Ectodermal cell (in vitro differentiated cells): ENCODE results near the gene CCDC85C. TPM values are rescaled to one million over a fixed set of nuclear protein-coding genes. Genes with fewer than 3 reads are reported as not detected.

Experiments used
- H3K27ac ChIP-seq: 2 replicates; pipeline ENCODE4 v1.7.0; 2013; ENCODE audit warnings: mild to moderate bottlenecking, low read depth, low read length; ENCODE audit not compliant: insufficient read depth, poor library complexity, severe bottlenecking
- H3K27me3 ChIP-seq: 2 replicates; pipeline ENCODE4 v1.7.0; 2013; ENCODE audit warnings: mild to moderate bottlenecking, low read length; ENCODE audit not compliant: insufficient read depth, control insufficient read depth, poor library complexity, severe bottlenecking
- H3K36me3 ChIP-seq: one replicate; pipeline ENCODE4 v1.7.0; 2013; ENCODE audit warnings: low read length; ENCODE audit not compliant: control insufficient read depth, insufficient read depth
- H3K4me1 ChIP-seq: one replicate; pipeline ENCODE4 v1.7.0; 2013; ENCODE audit warnings: low read length; ENCODE audit not compliant: control insufficient read depth, insufficient read depth
- H3K4me3 ChIP-seq: 2 replicates; pipeline ENCODE4 v1.7.0; 2013; ENCODE audit warnings: low read depth, low read length, control low read depth; ENCODE audit not compliant: insufficient read depth
- H3K9me3 ChIP-seq: 2 replicates; pipeline ENCODE4 v1.7.0; 2013; ENCODE audit warnings: mild to moderate bottlenecking, low read length, moderate library complexity; ENCODE audit not compliant: control insufficient read depth
- WGBS, 2 experiments: methylation state at CpG; one replicate each; pipeline ENCODE4 v1.1.7; 2013; ENCODE audit warnings: missing lambda C conversion rate in 2 of 2; 5-methylcytosine and 5-hydroxymethylcytosine counted together
- polyA plus RNA-seq, 4 experiments: library from polyadenylated mRNA; stranded (reverse); fragments of 50-300 nt; gene quantifications; one replicate each; pipeline ENCODE4 v1.2.3, GENCODE V29; 2013

Gene CCDC85C
- 67.5 TPM for polyA plus RNA-seq (2013, experiment 1 of 4)
- 71.2 TPM for polyA plus RNA-seq (2013, experiment 2 of 4)
- polyA plus RNA-seq (2013, experiment 3 of 4): 48.8 TPM
- 50.3 TPM for polyA plus RNA-seq (2013, experiment 4 of 4)

DNA sequence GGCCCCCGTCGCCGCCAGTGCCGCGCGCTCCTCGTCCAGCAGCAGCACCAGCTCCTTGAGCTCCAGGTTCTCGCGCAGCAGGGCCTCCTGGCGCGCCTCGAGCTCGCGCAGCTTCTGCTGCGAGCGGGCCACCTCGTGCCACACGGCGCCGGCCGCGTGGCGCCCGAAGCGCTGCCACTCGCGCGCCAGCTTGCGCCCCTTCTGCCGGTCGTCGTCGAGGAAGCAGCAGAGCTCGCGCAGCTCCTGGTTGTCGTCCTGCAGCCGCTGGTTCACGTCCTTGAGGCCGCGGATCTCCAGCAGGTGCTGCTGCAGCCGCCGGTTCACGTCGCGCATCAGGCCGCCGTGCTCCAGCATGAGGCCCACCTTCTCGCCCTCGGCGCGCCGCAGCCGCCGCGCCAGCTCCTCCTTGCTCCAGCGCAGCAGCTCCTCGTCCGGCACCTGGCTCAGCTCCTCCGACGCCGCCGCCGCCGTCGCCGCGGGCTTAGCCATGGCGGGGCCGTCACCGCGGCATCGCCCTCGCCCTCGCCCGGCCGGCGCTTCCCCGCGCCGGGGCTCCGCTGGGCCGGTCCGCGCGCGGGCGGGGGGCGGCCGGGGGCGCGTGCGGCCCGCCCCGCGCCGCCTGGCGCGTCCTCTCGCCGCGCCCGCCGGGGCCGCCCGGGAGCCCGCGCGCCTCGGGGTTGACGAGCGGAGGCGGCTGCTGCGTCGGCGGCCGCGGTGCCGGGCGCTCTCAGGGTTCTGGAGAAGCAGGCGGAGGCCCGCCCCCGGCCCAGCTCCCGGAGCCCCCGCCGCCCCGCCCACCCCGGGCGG lies at the start of gene CCDC85C:
Gene CCDC85C, minus strand, starts transcription at position 737 of the 807 bp plus-strand sequence. Its CDS starts 248 bp downstream, at position 489.
- peak within 1 kb of the TSS; percentile 81 for H3K4me3 ChIP-seq
- WGBS, 2 experiments: 0 to 1% methylated on average over 128 of the region's 128 CpGs
- H3K36me3 ChIP-seq: no peaks in the 10 kb centered on the region
- peaks cover 12% of the 10 kb centered on the region for H3K27me3 ChIP-seq
- H3K27ac ChIP-seq: peak within 1 kb of the TSS; percentile 96
- peaks cover 39% of the 10 kb centered on the region for H3K4me1 ChIP-seq
- no peaks in the 10 kb centered on the region for H3K9me3 ChIP-seq

DNA sequence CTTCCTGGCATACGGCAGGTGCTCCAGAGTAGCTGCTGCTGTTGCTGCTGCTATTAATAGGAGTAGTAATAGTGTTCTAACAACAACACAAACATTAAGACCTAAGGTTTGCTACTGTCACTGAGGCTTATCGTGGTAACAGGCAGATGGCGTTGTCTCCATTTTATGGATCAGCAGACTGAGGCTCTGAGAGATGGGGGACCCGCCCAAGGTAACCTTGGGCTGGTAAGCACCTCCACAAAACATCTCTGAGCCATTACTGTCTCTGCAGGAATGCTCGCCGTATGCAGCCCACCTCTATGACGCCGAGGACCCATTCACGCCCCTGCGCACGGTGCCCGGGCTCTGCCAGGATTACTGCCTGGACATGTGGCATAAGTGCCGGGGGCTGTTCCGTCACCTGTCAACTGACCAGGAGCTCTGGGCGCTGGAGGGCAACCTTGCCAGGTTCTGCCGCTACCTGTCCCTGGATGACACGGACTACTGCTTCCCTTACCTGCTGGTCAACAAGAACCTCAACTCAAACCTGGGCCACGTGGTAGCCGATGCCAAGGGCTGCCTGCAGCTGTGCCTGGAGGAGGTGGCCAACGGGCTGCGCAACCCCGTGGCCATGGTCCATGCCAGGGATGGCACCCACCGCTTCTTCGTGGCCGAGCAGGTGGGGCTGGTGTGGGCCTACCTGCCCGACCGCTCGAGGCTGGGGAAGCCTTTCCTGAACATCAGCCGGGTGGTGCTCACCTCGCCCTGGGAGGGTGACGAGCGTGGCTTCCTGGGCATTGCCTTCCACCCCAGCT lies 48.1 kb upstream of the CCDC85C start:
- Histone ChIP-seq H3K36me3 (no peaks in the 10 kb centered on the region), H3K4me3 (no peak overlapping the region), H3K4me1 (no peaks in the 10 kb centered on the region), H3K27me3 (no peaks in the 10 kb centered on the region), H3K27ac (no peak overlapping the region), H3K9me3 (no peaks in the 10 kb centered on the region)
- 96 to 97% methylated on average over 31 to 32 of the region's 32 CpGs for WGBS, 2 experiments

DNA sequence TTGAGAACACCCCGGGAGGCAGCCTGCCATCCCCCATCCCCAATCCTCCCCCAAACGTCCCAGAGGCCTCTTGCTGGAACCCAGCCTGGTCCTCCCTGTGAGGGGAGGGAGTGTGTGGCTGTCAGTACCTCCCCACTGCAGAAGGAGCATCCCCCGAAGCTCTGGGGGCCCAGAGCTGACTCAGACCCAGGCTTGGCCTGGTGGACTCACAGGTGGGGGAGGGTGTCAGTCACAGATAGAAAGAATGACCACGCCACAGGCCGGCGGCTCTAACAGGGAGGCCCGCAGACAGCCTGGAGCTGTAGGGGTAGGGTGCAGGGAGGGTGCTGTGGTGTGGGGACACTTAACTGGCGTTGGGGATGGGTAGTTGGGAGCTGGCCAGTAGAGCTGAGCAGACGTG lies 46.2 kb upstream of the CCDC85C start:
- Histone ChIP-seq H3K27ac (no peak overlapping the region), H3K4me3 (no peak overlapping the region), H3K4me1 (peaks cover 5% of the 10 kb centered on the region), H3K27me3 (peaks cover 10% of the 10 kb centered on the region), H3K9me3 (no peaks in the 10 kb centered on the region), H3K36me3 (no peaks in the 10 kb centered on the region)
- 86 to 87% methylated on average over 9 of the region's 9 CpGs for WGBS, 2 experiments

DNA sequence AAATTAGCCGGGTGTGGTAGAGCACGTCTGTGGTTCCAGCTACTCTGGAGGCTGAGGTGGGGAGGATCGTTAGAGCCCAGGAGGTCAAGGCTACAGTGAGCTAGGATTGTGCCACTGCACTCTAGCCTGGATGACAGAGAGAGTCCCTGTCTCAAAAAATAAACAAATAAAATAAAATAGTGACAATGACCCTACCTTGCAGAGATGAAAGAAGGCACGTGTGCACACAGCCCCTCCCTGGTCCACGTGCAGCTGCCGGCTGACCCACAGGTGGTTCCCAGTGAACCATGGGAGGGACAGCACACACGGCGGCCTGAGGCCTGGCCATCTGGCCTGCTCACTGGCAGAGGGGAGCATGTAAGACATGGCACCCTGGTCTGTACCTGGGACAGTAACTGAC lies 45.6 kb upstream of the CCDC85C start:
- 91 to 94% methylated on average over 8 of the region's 8 CpGs for WGBS, 2 experiments
- Histone ChIP-seq H3K9me3 (no peaks in the 10 kb centered on the region), H3K27me3 (peaks cover 15% of the 10 kb centered on the region), H3K4me1 (peaks cover 7% of the 10 kb centered on the region), H3K4me3 (no peak overlapping the region), H3K27ac (no peak overlapping the region), H3K36me3 (no peaks in the 10 kb centered on the region)

DNA sequence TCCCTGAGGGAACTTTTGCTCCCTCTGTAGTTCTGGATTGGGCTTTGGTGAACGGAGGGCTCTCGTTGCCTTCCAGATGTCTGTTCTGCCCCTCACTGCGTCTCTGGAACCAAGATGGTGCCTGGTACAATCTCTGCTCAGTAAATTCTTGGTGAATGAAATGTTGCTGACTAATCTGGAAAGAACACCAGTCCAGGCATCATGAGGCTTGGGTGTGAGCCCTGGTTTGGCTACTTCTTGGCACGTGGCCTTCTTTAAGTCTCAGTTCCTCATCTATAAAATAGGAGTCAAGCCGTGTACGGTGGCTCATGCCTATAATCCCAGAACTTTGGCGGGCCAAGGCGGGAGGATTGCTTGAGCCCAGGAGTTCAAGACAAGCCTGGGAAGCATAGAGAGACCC lies 45.2 kb upstream of the CCDC85C start:
- WGBS, 2 experiments: 86 to 92% methylated on average over 8 of the region's 8 CpGs
- Histone ChIP-seq H3K4me1 (peaks cover 11% of the 10 kb centered on the region), H3K27me3 (peaks cover 20% of the 10 kb centered on the region), H3K36me3 (no peaks in the 10 kb centered on the region), H3K9me3 (no peaks in the 10 kb centered on the region), H3K27ac (no peak overlapping the region), H3K4me3 (no peak overlapping the region)

DNA sequence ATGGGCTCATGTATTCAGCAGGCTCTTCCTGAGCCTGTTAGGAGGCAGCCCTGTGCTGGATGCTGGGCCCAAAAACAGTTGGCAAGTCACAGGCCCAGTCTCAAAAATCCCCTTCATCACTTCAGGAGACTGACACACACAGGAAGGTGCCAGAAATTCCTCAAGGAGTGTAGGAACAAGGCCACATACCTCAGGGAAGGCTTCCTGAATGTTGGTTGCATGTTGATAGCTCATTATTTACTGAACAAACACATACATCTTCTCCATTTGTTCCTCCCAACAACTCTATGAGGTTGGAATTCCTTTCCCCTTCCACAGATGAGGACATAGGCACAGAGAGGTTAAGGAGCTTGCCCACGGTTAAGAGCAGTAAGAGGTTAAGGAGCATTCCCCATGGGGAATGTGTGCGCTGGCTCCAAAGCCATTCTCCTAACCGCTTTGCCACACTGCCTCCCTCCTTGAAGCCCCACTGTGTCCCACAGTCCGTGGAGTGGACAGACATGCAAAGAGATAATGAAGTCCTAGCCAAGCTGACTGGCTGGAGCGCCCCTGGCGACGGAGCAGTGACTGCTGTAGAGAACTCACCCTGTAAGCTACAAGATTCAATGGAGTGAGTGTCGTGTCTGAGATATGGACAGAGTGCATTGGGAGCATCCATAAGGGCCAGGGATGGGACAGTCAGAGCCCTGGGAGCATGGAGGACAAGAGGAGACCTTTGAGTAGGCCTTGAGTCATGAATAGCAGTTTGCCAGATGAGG lies 44.2 kb upstream of the CCDC85C start:
- Histone ChIP-seq H3K27me3 (peaks cover 24% of the 10 kb centered on the region), H3K9me3 (no peaks in the 10 kb centered on the region), H3K27ac (no peak overlapping the region), H3K36me3 (no peaks in the 10 kb centered on the region), H3K4me1 (peaks cover 17% of the 10 kb centered on the region), H3K4me3 (no peak overlapping the region)
- WGBS, 2 experiments: 90 to 92% methylated on average over 8 of the region's 8 CpGs

DNA sequence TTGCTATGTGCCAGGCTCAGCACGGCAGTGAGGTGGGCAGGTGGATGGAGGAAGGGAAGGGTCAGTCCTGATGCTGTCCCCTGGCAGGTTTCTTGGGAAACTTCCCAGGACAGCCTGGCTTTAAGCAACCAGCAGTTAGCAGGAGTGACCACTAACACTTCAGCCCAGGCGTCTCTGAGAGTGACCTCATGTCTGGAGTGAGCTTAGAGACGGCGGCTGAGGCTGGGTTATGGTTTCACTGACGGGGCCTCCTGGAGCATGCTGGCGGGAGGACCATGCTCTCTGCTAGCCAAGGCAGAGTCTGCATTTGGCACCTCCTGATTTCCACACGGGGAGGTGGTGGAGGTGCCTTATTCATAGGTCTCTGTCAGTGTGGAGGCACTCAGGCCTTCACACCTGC lies 43.4 kb upstream of the CCDC85C start:
- no peaks in the 10 kb centered on the region for H3K9me3 ChIP-seq
- H3K36me3 ChIP-seq: no peaks in the 10 kb centered on the region
- H3K27me3 ChIP-seq: peaks cover 24% of the 10 kb centered on the region
- WGBS, 2 experiments: 86 to 90% methylated on average over 7 of the region's 7 CpGs
- no peak overlapping the region for H3K27ac ChIP-seq
- H3K4me1 ChIP-seq: peaks cover 17% of the 10 kb centered on the region
- H3K4me3 ChIP-seq: no peak overlapping the region

DNA sequence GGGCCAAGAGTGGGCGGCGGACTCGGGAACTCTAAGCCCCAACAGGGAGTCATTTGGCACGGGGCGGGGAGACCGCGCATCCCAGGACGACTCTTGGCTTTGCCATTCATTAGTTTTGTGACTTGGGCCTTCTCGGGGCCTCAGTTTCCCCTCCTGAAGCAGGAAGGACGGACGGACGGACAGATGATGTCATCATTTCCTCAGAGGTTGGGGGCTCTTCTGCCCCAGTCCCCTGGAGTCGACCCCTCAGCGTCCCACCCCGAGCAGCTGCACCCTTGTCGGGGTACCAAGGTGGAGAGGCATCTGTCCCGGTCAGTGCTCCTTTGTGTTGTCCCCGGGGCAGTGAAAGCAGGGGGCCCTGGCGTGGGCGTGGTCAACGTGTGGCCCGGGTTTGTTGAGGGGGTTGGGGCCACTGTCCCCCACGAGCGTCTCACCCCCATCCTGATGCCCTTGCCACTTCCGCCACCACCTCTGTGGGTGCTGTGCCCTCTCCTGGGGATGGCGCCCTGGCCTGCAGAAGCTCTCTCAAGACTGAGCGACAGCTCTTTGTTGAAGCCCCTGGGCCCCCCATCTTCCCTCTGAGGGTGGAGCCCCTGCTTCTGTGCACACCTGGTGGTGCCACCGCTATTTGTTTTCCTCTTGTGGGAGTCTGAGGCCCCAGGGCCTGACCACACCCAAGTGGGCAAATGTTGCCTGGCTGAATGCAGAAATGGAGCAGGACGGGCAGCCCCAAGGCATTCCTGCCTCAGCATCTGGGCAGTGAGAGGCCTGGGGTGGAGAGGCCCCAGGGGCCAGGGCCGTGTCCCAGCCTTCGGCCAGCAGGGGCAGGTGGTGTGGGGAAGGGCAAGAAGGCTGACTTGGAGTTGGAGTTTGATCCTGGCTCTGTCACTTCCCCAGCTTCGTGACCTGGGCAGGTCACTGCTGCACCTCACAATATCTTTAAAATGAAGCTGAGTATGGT lies 41.8 kb upstream of the CCDC85C start:
- Histone ChIP-seq H3K4me1 (peaks cover 17% of the 10 kb centered on the region), H3K27ac (no peak overlapping the region), H3K9me3 (no peaks in the 10 kb centered on the region), H3K36me3 (no peaks in the 10 kb centered on the region), H3K27me3 (peaks cover 24% of the 10 kb centered on the region), H3K4me3 (peak overlapping the region; percentile 35)
- 67% methylated on average over 32 of the region's 32 CpGs for WGBS, 2 experiments
